Astrocyte (in vitro differentiated cells and primary cell): Measurements from ENCODE around the gene ZNF516.

Experiments
- CTCF ChIP-seq: IDR thresholded peaks from 2 replicates; pipeline ENCODE4 v1.5.1; 2011; ENCODE audit warnings: low read depth, mild to moderate bottlenecking, inconsistent platforms, low read length, moderate library complexity; ENCODE audit not compliant: insufficient read depth
- EZH2 ChIP-seq: IDR thresholded peaks from 2 replicates; pipeline ENCODE4 v1.6.1; 2012; ENCODE audit warnings: mild to moderate bottlenecking, low read length, inconsistent platforms; ENCODE audit not compliant: insufficient read depth

DNA sequence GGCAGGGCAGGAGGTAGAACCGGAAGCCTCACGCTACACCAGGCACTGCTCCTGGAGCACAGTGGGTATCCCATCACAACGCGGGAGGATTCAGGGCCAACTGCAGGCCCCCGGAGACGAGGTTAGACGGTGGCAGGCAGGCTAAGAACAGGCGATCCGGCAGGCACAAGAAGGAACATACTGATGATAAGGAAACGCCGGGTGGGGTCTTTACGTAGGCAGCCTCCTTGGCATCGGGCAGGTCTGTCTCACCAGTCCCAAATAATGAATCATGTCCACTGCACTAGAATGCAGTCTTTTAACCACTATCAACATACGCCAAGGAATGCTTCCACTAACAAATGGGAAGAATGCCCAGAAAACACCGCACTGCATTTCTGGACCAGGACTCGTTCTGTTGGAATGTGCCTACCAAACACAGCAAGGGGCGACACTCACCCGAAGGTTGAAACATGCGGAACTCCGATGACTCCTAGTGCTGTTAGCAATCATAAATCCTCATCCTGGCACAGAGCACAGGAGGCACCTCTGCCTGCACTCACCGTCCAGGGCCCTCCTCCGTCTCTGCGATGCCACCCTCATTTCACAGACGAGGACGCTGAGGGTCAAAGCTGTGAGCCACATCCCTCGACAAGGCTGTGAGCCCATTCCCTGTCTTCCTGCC lies 35.2 kb downstream of the ZNF516 start:
- TF ChIP-seq CTCF (no peak), EZH2 (no peak)
